GM18526 (cell line): ENCODE data around the gene SLC15A4.

Experiments
- POLR2A ChIP-seq: IDR thresholded peaks from 3 replicates; pipeline ENCODE4 v1.6.1; 2011; ENCODE audit not compliant: insufficient read length; ENCODE audit errors: extremely low read depth

SLC15A4 gene

GRCh38 chr12:128802756-128803155 lies 21.0 kb downstream of the SLC15A4 start:
- TF ChIP-seq POLR2A = no peak

GRCh38 chr12:128801879-128802391 lies 21.8 kb downstream of the SLC15A4 start:
- no peak for TF ChIP-seq POLR2A

DNA sequence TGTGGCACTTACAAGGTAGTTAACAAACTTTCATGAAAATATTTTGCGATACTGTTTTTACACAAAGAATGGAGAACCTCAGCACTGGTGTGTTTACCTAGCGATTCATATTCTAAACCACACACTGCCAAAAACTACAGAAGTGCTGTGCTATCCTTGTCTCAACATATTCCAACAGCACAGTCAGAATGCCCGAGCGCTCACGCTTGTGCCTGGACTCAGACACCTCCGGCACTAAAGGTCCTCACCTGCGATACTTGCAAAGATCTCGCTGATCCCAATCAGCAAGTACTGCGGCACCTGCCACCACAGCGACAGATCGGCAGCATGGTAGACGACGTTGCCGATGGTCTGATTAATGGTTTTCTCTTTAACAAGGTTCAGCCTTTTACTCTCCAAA lies 23.2 kb downstream of the SLC15A4 start:
- TF ChIP-seq POLR2A = no peak

- no peak for TF ChIP-seq POLR2A
Observed at GRCh38 chr12:128798571-128799341, 25.0 kb downstream of the SLC15A4 start.

- peak; percentile 11 for TF ChIP-seq POLR2A
Observed at GRCh38 chr12:128797119-128798118, 26.3 kb downstream of the SLC15A4 start.

DNA sequence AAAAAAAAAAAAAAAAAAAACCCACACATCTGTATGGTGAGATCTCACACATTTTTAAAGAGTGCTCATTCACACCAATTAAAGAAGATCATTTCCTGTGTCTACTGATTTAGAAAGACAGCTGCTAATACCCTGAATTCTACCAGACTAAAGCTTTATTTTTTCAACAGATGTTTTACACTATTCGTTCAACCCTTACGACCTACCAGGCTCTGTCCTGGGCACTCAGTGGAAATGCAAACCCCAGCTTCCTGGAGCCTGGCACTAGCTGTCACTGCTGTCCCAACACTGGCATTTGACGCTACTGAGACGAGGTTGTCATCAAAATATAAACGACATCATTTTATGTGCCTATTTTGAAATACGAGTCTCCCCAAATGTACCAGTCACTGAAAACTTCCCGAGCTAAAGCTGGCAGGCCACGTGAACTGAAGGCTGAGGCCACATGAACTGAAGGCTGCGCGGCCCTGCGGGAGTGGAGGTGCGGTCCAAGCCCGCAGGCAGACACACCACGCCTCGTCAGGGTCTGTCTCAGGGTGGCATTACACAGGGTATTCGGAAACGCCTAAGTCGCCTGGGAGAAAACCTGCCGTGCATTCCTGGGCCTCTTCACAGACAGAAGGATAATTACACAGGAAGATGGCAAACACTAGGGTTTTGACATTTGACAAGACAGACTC lies 27.2 kb downstream of the SLC15A4 start:
- TF ChIP-seq POLR2A = no peak

GRCh38 chr12:128795530-128796361 lies 28.0 kb downstream of the SLC15A4 start:
- TF ChIP-seq POLR2A = no peak

GRCh38 chr12:128794661-128795529 lies 28.9 kb downstream of the SLC15A4 start:
- no peak for TF ChIP-seq POLR2A

DNA sequence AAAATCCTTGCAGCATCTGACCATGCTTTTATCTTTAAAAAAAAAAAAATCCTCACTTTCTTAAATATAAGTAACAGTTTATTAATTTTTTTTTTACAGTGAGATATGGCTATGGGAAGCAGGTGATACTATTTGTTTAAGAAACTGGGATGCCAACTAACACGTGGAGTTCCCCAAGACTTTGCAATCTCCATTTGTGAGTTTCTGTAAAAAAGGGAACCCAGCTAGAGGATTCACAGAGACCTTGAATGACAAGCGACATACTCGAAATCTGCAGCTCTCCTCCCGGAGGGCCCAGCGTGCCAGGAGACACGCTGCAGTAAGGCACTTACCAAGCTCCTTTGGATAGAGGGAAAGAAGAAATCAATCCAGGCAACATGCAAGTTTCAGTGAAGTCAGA lies 30.1 kb downstream of the SLC15A4 start:
- TF ChIP-seq POLR2A = no peak

DNA sequence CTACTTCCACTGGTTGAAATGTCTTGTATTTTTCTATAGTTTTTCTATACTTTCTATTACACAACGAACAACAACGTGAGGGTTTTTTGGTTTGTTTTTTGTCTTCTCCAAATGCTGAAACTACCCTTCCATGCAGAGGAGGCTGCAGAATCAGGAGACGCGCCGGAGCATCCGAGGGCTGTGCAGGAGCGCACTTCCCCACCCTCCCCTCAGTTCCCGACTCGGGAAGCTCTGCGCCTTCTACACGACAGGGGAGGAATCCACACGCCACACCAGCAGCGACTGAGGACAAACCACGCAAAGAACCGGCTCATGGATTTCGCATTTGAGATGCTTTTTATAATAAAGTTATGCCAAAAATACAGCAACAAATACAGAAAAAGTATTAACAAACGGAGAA lies 30.9 kb downstream of the SLC15A4 start:
- no peak for TF ChIP-seq POLR2A

GRCh38 chr12:128792398-128792797 lies 31.4 kb downstream of the SLC15A4 start:
- no peak for TF ChIP-seq POLR2A

DNA sequence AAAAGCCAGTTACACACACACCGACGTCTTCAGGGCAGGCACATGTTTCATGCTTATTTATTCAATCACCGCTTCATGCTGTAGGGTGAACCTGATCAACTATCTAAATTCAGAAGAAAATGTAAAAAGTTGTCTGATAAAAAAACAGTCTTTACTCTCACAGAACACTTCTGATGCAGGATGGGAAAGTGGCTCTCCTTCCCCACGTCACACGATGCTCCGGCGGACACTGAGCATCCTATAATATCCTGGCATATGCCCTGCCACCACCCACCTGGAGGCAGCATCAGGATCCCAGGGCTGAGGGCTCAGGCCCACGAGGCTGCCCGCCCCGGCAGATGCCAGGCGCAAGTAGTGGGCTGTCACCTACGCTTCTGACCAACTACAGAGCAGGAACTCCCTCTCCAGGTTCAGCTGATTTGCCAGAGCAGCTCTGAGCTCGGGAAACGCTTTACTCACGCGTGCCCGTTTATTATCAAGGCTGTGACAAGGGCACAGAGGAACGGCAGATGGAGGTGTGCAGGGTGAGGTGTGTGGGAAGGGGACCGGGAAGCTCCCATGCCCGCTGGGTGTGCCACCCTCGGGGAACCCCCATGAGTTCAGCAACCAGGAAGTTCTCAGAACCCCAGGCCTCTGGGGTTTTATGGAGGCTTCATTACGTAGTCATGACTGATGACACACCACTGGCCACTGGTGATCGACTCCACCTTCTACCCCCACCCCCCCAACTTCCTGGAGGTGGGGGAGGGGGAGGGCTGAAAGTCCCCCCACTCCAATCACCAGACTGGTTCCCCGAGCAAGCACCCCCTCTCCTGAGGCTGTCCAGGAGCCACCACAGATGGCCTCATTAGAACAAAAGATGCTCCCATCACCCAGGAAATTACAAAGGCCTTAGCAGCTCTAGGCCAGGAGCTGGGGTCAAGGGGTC lies 32.1 kb downstream of the SLC15A4 start:
- no peak for TF ChIP-seq POLR2A
